Muscle layer of colon (tissue), 2 donors: ENCODE results near the gene GOLGA8T.
"Not testable (repeated sequence)": the region's sequence is repeated elsewhere in the genome, so short reads cannot be mapped to it uniquely, and the experiment has no call there.

Source experiments
- H3K27ac ChIP-seq: one replicate; pipeline ENCODE4 v1.7.0; 2013; ENCODE audit warnings: low read depth, mild to moderate bottlenecking, low read length, moderate library complexity
- H3K27me3 ChIP-seq, 2 donors: one replicate each; pipeline ENCODE4 v1.7.0; 2013; ENCODE audit warnings: low read length in 2 of 2, mild to moderate bottlenecking in 2 of 2; ENCODE audit not compliant: insufficient read depth in 2 of 2, control insufficient read depth in 1 of 2
- H3K36me3 ChIP-seq: one replicate; pipeline ENCODE4 v1.7.0; 2013; ENCODE audit warnings: mild to moderate bottlenecking, low read length; ENCODE audit not compliant: insufficient read depth
- H3K4me1 ChIP-seq: one replicate; pipeline ENCODE4 v1.7.0; 2013; ENCODE audit warnings: mild to moderate bottlenecking, low read length; ENCODE audit not compliant: insufficient read depth
- H3K4me3 ChIP-seq, 2 donors: one replicate each; pipeline ENCODE4 v1.7.0; 2013; ENCODE audit warnings: low read length in 2 of 2, low read depth in 1 of 2, mild to moderate bottlenecking in 1 of 2, moderate library complexity in 1 of 2
- H3K9ac ChIP-seq: one replicate; pipeline ENCODE4 v1.7.0; 2013; ENCODE audit warnings: low read length
- H3K9me3 ChIP-seq: one replicate; pipeline ENCODE4 v1.7.0; 2013; ENCODE audit warnings: mild to moderate bottlenecking, low read length
- donor health status: abdominal sarcoma.
- donor health status: Adenocarcinoma of cecum.

Gene GOLGA8T

DNA sequence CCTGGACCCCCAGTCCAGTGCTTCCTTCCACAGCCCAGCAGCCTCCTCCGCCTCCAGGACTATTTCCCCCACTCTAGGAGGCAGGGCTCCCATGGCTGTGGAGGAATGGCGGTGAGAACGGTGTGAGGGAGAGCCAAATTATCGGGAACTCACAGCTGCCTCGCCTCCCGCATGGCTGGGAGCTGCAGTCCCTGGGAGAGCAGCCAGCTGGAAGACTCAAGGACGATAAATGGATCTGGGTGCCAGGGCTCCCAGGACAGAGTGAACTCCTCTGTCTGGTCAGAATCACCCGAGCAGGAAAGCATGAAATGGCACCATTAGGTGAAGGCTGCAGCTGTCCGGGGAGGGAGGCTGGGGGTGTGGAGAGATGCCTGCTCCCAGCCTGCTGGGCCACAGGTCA is 32.6 kb downstream of the GOLGA8T start:
- not testable (repeated sequence) for H3K9ac ChIP-seq, H3K4me3 ChIP-seq, H3K9me3 ChIP-seq, H3K27me3 ChIP-seq, H3K27ac ChIP-seq, H3K4me1 ChIP-seq, H3K36me3 ChIP-seq

DNA sequence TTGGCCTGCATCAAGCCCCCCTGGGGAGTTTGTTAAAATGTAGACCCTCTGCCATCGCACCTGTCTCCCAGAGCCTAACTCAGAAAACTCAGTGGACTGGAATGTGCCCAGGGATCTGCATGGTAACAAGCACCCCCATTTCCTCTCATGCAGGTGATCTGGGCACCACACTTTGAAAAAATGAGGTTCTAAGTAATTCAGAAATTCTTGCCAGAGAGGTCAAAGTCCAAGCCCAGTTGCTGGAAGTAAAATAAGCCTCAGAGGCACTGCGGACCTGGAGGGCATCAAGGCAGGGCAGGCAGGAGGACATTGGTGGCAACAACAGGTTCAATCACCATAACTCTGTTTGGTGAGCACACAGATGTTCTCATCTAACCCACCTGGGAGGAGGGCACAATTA is 33.0 kb downstream of the GOLGA8T start:
- H3K27ac ChIP-seq, H3K9me3 ChIP-seq, H3K36me3 ChIP-seq, H3K4me3 ChIP-seq, H3K27me3 ChIP-seq, H3K9ac ChIP-seq, H3K4me1 ChIP-seq: not testable (repeated sequence)

DNA sequence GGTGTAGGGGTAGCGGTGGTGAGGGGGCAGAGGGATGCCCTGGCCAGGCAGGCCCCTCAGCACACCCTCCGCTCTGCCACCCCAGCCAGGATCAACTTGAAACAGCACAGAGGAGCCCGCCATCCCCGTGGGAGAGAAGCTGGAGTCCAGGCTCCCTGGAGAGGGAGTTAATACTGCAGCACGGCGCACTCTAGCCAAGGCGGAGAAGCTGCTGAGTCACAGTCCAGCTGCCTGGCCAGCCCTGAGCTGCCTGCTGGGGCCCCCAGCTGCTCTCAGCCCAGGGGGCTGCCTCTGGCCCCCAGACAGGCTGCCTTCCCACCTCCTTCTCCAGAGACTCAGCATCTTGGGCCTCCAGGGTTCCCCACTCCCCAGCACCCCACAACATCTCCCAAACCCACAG is 36.6 kb downstream of the GOLGA8T start:
- not testable (repeated sequence) for H3K9me3 ChIP-seq, H3K27ac ChIP-seq, H3K36me3 ChIP-seq, H3K27me3 ChIP-seq, H3K9ac ChIP-seq, H3K4me1 ChIP-seq, H3K4me3 ChIP-seq

DNA sequence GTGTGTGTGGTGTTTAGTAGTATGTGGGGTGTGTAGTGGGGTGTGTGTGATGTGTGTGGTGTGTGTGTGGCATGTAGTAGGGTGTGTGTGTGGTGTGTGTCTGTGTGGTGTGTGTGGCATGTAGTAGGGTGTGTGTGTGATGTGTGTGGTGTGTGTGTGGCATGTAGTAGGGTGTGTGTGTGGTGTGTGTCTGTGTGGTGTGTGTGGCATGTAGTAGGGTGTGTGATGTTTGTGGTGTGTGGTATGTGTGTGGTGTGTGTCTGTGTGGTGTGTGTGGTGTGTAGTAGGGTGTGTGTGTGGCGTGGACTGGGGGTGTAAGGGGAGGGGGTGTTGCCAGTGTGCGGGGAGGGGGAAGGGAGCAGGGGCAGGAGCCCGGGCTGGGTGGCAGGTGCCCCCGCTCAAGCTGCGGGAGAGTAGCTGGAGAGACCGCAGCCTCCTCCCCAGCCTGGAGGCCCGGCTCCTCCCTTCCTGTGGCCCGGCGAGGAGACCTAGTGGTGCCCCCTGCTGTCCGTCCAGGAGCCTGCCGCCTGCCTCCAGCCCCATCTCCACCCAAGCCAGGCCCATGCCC is 38.3 kb downstream of the GOLGA8T start:
- H3K36me3 ChIP-seq, H3K27ac ChIP-seq, H3K9ac ChIP-seq, H3K9me3 ChIP-seq, H3K4me3 ChIP-seq, H3K4me1 ChIP-seq, H3K27me3 ChIP-seq: not testable (repeated sequence)

DNA sequence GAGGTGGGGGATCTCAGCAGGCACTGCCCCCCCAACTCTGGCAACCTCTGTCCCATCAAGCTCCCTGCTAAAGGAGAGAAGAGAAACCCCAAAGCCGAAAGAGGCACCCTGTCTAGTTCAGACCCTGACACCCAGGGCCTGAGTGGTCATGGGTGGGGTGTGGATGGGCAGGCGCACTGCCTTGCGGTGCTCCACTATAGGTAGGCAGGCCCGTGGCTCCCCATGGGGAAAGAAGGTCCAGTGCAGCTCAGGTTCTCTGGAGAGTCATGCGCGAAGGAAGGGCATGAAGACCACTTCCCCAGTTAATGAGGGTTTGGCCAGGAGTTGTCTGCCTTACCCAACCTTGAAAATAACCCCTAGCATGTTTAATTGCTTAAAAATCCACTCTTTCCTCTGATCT is 40.4 kb downstream of the GOLGA8T start:
- not testable (repeated sequence) for H3K9ac ChIP-seq, H3K27ac ChIP-seq, H3K4me3 ChIP-seq, H3K4me1 ChIP-seq, H3K9me3 ChIP-seq, H3K36me3 ChIP-seq, H3K27me3 ChIP-seq

DNA sequence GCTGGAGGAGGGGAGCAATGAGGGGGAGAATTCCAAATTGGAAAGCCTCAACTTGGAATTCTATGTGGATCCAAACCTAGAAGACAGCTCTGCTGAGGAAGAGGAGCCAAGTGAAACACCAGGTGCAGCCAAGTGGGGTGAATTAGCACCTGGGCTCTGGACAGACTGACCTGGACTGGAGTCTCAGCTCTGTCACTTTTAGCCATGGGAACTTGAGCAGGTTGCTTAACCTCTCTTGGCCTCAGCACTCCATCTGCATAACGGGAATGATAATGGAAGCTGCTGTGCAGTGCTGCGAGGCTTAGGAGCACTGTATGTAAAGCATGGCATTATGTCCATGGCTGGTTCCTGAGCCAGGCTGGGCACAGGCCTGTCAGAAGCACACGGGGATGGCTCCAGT is 41.8 kb downstream of the GOLGA8T start:
- H3K27me3 ChIP-seq, H3K9ac ChIP-seq, H3K36me3 ChIP-seq, H3K9me3 ChIP-seq, H3K4me3 ChIP-seq, H3K27ac ChIP-seq, H3K4me1 ChIP-seq: not testable (repeated sequence)

DNA sequence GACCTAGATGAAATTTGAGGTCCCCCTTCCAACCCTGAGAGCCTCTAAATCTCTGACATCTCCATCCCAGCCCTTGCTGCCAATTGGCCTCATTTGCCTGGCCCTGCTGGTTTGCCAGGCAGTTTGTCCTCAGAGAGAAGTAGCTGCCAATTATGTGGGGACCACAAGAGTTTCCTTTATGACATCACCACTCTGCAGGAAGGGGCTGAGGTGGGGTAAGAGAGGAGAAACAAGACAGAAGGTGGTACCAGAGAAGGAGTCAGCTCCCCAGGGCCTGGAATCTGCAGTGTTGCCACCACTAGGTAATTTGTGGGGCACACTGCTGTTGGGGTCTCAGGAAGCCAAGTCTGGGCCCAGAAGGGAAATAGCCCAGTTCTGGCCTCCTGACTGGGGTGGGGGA is 45.0 kb downstream of the GOLGA8T start:
- H3K27ac ChIP-seq, H3K27me3 ChIP-seq, H3K4me1 ChIP-seq, H3K9me3 ChIP-seq, H3K9ac ChIP-seq, H3K4me3 ChIP-seq, H3K36me3 ChIP-seq: not testable (repeated sequence)

- not testable (repeated sequence) for H3K27me3 ChIP-seq, H3K27ac ChIP-seq, H3K4me1 ChIP-seq, H3K9ac ChIP-seq, H3K36me3 ChIP-seq, H3K4me3 ChIP-seq, H3K9me3 ChIP-seq
Observed at GRCh38 chr15:30185495-30185894, 50.6 kb downstream of the GOLGA8T start.

- not testable (repeated sequence) for H3K36me3 ChIP-seq, H3K27ac ChIP-seq, H3K9ac ChIP-seq, H3K4me3 ChIP-seq, H3K27me3 ChIP-seq, H3K4me1 ChIP-seq, H3K9me3 ChIP-seq
Observed at GRCh38 chr15:30187429-30187828, 52.6 kb downstream of the GOLGA8T start.

- not testable (repeated sequence) for H3K27me3 ChIP-seq, H3K4me3 ChIP-seq
Observed at GRCh38 chr15:30189754-30190153, 54.9 kb downstream of the GOLGA8T start.

GRCh38 chr15:30191143-30191542 is 56.3 kb downstream of the GOLGA8T start:
- not testable (repeated sequence) for H3K9me3 ChIP-seq, H3K36me3 ChIP-seq, H3K4me3 ChIP-seq, H3K4me1 ChIP-seq, H3K27me3 ChIP-seq, H3K27ac ChIP-seq, H3K9ac ChIP-seq

More at GRCh38 chr15:30189754-30190153, 54.9 kb downstream of the GOLGA8T start:
- H3K36me3 ChIP-seq, H3K4me1 ChIP-seq, H3K9ac ChIP-seq, H3K9me3 ChIP-seq, H3K27ac ChIP-seq: not testable (repeated sequence)

DNA sequence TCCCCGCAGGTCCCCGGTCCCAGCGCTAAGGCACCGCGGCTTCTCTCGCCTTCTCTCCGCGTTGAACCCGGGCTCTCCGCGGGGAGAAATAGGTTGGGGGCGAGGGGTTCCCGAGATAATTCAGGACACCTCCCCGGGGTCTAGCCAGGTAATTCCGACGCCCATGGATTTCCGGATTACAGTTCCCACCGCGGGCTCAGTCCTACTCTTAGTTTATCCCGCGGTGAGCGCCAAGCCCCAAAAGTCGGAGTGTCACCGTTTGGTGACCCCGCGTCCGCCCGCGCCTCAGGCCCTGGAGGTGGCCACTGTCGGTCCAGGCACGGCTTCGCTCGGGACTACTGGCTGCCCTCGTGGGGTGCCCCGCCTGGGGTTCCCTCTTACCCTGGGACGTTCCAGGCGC is 56.8 kb downstream of the GOLGA8T start:
- H3K36me3 ChIP-seq, H3K4me1 ChIP-seq, H3K27me3 ChIP-seq, H3K4me3 ChIP-seq, H3K9me3 ChIP-seq, H3K9ac ChIP-seq, H3K27ac ChIP-seq: not testable (repeated sequence)
